Muscle layer of duodenum (tissue), 2 donors: ENCODE results near the gene IL5RA.

Source experiments
- H3K27ac ChIP-seq: one replicate; pipeline ENCODE4 v1.7.0; 2013; ENCODE audit warnings: mild to moderate bottlenecking, low read length
- H3K27me3 ChIP-seq: one replicate; pipeline ENCODE4 v1.7.0; 2013; ENCODE audit warnings: low read depth, mild to moderate bottlenecking, control low read depth, low read length
- H3K36me3 ChIP-seq, 2 donors: one replicate each; pipeline ENCODE4 v1.7.0; 2013; ENCODE audit warnings: low read length in 2 of 2, control low read depth in 1 of 2, mild to moderate bottlenecking in 1 of 2; ENCODE audit not compliant: insufficient read depth in 2 of 2, control insufficient read depth in 1 of 2
- H3K4me1 ChIP-seq, 2 donors: one replicate each; pipeline ENCODE4 v1.7.0; 2013; ENCODE audit warnings: low read length in 2 of 2, mild to moderate bottlenecking in 2 of 2, control low read depth in 1 of 2, moderate library complexity in 1 of 2; ENCODE audit not compliant: insufficient read depth in 2 of 2, control insufficient read depth in 1 of 2
- H3K4me3 ChIP-seq, 2 donors: one replicate each; pipeline ENCODE4 v1.7.0; 2013; ENCODE audit warnings: low read length in 2 of 2, low read depth in 1 of 2, mild to moderate bottlenecking in 1 of 2
- H3K9me3 ChIP-seq, 2 donors: one replicate each; pipeline ENCODE4 v1.7.0; 2013; ENCODE audit warnings: low read length in 2 of 2, control low read depth in 1 of 2, mild to moderate bottlenecking in 1 of 2; ENCODE audit not compliant: control insufficient read depth in 1 of 2
- donor health status: healthy.

The IL5RA gene

GRCh38 chr3:3059645-3060044 lies 50.5 kb downstream of the IL5RA start:
- no peaks in the 10 kb centered on the region for H3K9me3 ChIP-seq
- H3K27me3 ChIP-seq = no peaks in the 10 kb centered on the region
- no peaks in the 10 kb centered on the region for H3K36me3 ChIP-seq
- no peak overlapping the region for H3K27ac ChIP-seq
- H3K4me3 ChIP-seq = no peak overlapping the region
- H3K4me1 ChIP-seq = no peaks in the 10 kb centered on the region

GRCh38 chr3:3053974-3054373 lies 56.2 kb downstream of the IL5RA start:
- Histone ChIP-seq H3K27ac (no peak overlapping the region), H3K4me1 (no peaks in the 10 kb centered on the region), H3K36me3 (no peaks in the 10 kb centered on the region), H3K27me3 (no peaks in the 10 kb centered on the region), H3K4me3 (no peak overlapping the region), H3K9me3 (no peaks in the 10 kb centered on the region)

- no peaks in the 10 kb centered on the region for H3K4me1 ChIP-seq
- no peaks in the 10 kb centered on the region for H3K36me3 ChIP-seq
- no peaks in the 10 kb centered on the region for H3K27me3 ChIP-seq
- H3K4me3 ChIP-seq = no peak overlapping the region
- no peak overlapping the region for H3K27ac ChIP-seq
- no peaks in the 10 kb centered on the region for H3K9me3 ChIP-seq
These were observed 71.8 kb downstream of the IL5RA start for GRCh38 chr3:3038201-3038991.

- H3K4me1 ChIP-seq = no peaks in the 10 kb centered on the region
- H3K4me3 ChIP-seq = no peak overlapping the region
- H3K27me3 ChIP-seq = no peaks in the 10 kb centered on the region
- H3K9me3 ChIP-seq = no peaks in the 10 kb centered on the region
- H3K36me3 ChIP-seq = no peaks in the 10 kb centered on the region
- no peak overlapping the region for H3K27ac ChIP-seq
These were observed 73.0 kb downstream of the IL5RA start for GRCh38 chr3:3037156-3037555.

- H3K27ac ChIP-seq = no peak overlapping the region
- no peaks in the 10 kb centered on the region for H3K36me3 ChIP-seq
- H3K4me1 ChIP-seq = no peaks in the 10 kb centered on the region
- H3K4me3 ChIP-seq = no peak overlapping the region
- no peaks in the 10 kb centered on the region for H3K9me3 ChIP-seq
- H3K27me3 ChIP-seq = no peaks in the 10 kb centered on the region
These were observed 78.8 kb downstream of the IL5RA start for GRCh38 chr3:3031326-3031725.

GRCh38 chr3:3027976-3028567 lies 82.1 kb downstream of the IL5RA start:
- H3K4me3 ChIP-seq = no peak overlapping the region
- no peaks in the 10 kb centered on the region for H3K9me3 ChIP-seq

GRCh38 chr3:3023111-3023745 lies 86.9 kb downstream of the IL5RA start:
- H3K4me1 ChIP-seq = no peaks in the 10 kb centered on the region
- H3K27me3 ChIP-seq = no peaks in the 10 kb centered on the region
- H3K9me3 ChIP-seq = no peaks in the 10 kb centered on the region
- no peaks in the 10 kb centered on the region for H3K36me3 ChIP-seq
- H3K27ac ChIP-seq = no peak overlapping the region
- H3K4me3 ChIP-seq = no peak overlapping the region

More at GRCh38 chr3:3027976-3028567, 82.1 kb downstream of the IL5RA start:
- Histone ChIP-seq H3K36me3 (no peaks in the 10 kb centered on the region), H3K4me1 (no peaks in the 10 kb centered on the region), H3K27me3 (no peaks in the 10 kb centered on the region), H3K27ac (no peak overlapping the region)

GRCh38 chr3:3020209-3020608 lies 90.0 kb downstream of the IL5RA start:
- H3K36me3 ChIP-seq = no peaks in the 10 kb centered on the region
- H3K4me1 ChIP-seq = peaks cover 0 to 2% of the 10 kb centered on the region in 2 donors
- no peaks in the 10 kb centered on the region for H3K27me3 ChIP-seq
- H3K4me3 ChIP-seq = no peak overlapping the region
- no peaks in the 10 kb centered on the region for H3K9me3 ChIP-seq
- no peak overlapping the region for H3K27ac ChIP-seq
